ELF-1 (cell line): ENCODE data around the gene ENDOU.

ENCODE experiments used
- DNase-seq: peaks from one replicate; pipeline ENCODE4 v3.0.0-alpha.2; 2016; ENCODE audit warnings: low read depth, low spot score

The ENDOU gene

DNA sequence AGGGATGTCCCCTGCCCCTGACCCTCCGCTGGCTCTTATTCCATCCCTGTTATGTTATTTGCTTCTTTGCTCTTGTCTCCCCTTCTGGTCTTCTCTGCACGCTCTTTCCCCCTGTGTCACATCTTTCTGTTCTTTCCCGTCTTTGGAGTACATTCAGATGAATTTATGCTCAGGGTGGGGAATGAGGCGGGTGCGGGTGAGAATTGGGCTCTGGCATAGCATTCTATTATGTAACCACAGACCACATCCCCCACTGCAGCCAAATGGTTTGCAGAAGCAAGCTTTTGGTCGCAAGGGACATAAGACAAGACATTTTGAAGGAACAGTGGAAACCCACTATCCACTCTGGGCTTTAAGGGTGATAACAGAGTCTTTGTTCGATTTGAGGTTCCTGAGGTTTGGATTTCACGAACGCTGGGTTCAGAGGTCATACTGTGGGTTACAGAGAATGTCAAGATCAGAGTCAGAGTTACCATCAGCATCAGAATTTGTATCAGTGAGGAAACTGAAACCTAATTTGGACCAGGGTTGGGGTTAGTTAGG, 3.8 kb downstream of the ENDOU start:
- DNase-seq: no peak

DNA sequence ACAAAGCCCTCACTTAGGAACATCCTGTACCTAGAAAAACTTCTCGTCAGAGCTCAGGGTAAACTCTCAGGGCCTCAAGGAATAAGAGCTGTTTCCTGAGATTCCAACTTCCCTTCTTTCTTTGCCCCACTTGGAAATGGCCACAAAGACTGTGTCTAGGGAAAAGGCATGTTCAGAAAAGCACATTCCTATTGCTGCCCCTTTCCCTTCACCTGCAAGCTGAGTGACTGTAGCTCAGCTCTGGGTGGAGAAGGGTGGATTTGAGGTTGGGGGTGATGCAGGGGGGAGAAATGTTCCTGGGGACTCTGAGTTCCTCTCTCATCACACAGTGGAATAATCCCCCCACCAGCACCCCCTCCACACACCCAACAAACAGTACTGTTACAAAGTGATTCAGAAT, 6.8 kb downstream of the ENDOU start:
- no peak for DNase-seq

DNA sequence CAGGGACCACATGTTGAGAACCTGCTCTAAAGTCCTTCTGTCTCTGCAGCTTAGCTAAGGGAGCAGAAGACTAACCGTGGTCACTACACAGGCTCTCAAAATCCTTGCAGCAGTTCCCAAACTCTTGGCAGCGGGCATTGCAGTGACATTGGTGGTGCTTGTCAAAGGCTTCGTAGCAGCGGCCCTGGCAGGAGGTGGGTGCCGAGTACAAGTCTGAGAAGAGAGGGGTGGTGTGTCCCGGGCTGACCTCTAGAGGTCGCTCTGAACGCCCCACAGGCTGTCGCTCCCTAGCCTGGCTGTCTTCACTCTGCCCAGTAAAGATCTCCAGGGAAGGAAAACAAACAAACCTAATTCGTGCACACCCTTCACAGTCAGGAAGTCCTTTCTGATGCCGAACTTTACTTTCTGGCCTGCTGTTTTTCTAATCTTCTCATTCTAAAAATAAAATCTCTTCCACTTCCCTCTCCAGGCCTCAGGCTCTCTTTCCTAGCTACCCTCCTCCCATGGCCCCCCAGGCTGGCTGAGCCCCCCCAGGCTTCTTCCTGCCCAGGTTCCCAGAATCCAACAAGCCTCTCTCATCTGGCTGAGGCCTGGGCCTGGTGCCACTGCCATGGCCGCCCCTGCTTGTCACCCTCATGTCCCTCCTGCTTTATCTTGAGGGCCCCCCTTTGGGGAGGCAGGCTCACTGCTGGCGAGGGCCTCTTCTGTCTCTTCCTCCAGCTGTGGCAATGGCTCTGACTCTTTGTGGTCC, 7.7 kb downstream of the ENDOU start:
- DNase-seq: peak; percentile 95

DNA sequence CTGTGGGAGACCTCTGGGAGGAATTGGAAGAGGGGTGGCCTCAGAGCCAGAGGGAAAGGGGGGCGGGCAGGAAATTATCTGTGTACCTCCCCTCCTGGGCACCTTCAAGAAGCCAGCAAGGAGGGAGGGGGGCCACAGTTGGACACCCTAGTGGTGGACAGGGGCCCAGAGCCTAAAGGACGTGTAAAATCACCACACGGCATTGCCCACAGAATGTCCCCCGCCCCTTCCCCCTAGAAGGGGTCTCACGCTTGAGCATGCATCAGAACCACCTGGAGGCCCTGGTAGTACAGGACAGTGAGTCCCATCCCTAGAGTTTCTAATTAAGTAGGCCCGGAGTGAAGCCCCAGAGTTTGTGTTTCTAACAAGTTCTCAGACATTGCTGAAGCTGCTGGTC, 8.2 kb downstream of the ENDOU start:
- DNase-seq: no peak

DNA sequence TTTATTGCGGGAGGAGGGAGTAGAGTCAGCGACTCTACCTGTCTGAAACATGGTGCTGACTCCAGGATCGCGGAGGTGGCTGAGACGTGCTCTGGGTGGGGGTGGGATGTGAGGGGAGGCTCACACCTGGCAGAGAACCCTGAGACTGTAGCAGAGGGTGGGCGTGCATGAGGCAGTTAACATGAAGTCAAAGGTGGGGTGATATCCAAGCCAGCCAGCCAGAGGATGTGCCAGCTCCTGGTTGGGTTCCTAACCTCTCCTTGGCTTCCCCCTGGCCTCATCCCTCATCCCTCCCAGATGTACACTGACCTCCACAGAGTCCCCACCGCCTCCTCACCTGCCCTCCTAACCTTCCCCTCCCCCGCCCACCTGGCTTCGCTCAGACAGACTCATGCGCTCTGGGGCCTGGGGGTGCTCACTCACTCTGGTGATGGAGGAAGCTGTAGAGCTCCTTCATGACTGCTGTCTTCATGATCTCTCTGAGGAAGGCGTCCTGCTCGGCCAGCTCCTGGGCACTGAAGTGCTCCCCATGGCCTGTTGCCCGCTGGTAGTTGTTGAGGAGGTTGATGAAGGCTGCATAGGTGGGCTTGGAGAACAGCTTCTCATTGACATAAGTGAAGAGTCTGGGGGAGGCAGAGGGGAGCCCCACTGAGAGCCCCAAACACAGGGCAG, 9.3 kb downstream of the ENDOU start:
- no peak for DNase-seq

DNA sequence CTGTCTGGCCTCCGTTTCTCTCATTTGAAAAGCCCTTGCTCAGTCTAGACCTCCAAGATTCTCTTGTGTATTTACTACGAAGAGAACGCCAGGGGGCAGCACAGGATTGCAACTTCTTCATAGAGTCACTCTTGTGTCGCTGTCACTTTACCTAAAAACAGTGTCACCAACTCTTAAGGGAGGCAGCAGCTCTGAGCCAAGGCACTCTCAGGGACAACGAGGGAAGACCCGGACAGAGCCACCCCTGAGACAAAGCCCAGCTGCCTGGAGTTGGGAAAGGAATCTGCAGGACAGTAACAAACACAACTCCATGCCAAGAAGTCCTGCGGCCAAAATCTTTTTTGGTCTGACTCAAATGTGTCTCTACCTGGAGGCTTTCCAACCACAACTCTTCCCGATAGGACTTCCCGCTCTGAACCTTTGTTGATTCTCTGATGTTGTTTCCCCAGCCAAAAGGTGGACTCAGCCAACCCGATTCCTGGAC, 9.9 kb downstream of the ENDOU start:
- peak; percentile 70 for DNase-seq

DNA sequence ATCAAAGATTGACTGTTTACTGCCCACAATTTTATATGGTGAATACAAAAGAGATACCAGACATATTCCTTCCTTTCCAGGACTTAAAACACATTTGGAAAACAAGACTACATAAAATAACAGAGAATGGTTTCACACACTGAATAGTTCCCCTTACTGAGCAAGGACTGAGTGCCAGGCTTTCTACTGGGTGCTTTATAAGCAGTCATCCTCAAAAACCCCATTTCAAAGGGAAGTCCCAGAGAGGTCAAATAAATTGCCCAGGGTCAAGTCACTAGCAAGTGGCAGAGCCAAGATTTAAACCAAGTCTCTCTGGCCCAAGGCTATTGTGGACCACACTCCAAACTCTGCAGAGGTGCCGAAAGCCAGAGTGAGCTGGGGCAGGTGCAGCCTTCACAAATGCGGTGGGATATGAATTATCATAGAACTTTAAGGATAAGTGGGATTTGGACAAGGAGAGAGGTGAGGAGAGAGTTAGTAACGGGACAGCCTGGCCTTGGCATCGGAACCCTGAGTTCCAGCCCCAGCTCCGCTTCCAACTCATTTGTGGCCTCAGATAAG, 10.4 kb downstream of the ENDOU start:
- DNase-seq: no peak

DNA sequence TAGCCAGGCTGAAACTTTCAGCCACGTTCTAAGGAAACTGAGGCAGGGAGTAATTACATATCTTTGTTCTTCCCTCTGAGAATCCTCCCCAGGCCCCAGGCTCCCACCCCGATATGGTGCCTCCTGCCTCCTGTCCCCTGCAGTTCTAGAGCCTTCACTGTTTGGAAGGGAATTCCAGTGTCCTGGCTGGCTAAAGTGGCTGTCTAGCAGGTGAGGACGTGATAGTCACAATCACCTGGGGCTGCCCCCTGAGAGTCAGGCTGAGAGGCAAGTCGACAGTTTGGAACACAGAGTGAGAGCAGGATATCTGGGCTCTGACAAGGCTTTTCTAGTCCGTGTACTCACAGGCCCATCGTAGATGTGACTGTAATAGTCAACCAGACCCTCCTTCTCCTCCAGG, 13.1 kb downstream of the ENDOU start:
- no peak for DNase-seq

DNA sequence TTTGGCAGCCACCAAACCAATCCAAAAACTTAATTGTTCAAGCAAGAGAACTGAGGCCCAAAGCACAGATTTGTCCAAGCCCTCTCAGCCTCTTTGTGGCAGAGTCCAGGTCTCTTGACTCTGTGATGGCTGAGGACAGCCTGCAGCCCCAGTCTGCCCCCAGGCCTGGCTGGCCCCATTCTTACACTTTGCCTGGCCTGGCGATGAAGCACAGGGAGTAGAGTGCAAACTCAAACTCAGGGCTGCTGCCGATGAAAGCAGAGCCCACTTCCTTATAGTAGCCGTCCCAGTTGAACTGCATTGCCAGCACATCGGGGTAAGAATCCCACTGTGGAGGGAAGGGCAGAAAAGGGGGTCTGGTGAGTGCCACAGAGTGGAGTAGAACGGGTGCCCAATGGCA, 13.8 kb downstream of the ENDOU start:
- no peak for DNase-seq

DNA sequence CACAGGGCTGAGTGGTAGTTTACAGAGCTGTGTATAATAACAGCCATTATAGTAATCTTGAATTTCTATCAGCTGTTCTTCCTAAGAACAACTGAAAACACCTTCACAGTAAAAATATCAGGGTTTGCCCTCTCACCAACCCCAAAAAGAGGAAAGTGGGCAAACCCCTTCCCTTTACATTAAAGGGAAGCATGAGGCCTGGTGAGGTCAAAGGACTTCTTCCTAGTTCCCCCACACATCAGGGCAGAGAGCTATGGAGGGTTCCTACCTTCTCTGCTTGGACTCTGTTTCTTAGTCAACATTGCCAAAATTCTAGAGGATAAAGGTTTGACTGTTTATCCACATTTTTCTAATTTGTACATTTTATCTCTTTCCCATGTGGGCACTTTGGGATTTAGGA, 15.0 kb downstream of the ENDOU start:
- DNase-seq: no peak

DNA sequence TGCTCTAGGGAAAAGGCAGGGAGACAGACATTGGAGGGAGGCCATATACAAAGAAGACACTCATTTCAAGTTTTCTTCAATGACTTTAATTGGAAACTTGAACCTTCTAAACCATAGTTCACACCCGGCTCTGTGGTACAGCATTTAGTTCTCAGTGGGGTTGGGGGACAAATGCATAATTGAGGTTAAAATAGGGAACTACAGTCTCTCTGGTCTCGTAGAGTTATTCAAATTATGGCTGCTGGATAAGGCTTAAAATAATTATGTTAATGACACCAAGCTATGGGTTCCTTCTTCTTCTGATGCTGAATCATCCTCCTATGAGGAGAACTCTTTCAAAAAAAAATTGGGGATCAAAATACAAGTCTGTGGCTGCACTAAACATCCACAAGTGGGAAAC, 15.6 kb downstream of the ENDOU start:
- DNase-seq: no peak

DNA sequence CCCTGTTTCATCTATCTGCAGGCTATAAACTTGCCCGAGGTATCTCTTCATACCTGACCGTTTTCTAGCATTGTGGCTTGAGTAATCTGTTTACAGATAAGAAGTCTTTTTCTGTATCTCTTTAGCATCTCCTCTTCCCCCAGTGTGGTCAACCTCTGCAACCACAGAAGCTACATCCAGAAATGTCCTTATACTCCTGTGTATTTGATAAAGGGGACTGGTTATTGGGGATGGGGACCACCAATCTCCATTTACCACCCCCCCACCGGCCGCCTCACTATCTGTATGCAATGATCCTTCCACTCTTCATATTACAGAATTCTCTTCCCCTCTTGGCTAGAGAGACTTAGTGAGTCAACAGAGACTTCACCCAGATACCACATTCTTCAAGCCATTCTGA, 16.1 kb downstream of the ENDOU start:
- DNase-seq: no peak

DNA sequence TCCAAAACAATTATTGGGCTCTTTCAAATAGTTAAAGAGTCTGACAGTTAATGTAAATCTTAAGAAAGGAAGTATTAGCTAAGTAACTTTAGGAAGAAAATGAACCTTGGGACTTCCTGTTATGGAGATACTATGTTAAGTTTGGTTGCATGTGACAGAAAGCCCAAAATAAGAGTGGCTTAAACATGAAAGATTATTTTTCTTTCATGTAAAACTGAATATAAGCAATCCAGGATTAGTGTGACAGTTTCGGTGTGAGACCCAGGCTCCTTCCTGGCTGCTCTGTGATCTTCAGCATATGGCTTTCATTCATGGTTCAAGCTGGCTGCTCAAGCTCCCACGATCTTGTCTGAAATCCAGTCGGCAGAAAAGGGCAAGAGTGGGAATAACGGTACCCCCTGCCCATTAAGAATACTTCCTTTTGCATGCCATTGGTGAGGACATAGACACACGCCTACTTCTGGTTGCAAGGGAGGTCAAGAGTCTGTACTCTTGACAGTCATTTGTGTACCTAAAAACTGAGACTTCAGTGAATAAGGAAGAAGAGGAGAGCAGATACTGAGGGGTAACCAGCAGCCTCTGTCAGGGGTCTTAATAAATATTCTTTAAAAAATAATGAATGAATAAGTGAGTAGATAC, 17.3 kb downstream of the ENDOU start:
- DNase-seq: no peak

DNA sequence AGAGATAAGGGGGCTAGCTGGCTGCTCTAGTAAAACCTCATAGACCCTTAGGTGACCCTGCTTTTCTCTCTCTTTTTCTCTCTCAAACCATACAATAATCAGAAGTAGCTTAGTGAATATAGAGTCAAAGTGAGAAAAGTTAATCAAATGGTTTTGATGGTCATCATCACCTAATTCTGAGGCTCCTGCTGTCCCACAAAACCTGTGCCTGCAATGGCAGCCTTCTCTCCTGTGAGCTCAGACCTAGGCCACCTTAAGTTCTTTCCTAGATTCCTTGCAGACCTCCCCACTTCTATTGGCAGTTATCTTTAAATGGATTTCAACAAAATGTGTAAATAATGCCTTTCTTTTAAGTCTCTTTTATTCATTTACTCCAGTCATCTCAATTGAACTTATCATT, 17.9 kb downstream of the ENDOU start:
- DNase-seq: no peak

DNA sequence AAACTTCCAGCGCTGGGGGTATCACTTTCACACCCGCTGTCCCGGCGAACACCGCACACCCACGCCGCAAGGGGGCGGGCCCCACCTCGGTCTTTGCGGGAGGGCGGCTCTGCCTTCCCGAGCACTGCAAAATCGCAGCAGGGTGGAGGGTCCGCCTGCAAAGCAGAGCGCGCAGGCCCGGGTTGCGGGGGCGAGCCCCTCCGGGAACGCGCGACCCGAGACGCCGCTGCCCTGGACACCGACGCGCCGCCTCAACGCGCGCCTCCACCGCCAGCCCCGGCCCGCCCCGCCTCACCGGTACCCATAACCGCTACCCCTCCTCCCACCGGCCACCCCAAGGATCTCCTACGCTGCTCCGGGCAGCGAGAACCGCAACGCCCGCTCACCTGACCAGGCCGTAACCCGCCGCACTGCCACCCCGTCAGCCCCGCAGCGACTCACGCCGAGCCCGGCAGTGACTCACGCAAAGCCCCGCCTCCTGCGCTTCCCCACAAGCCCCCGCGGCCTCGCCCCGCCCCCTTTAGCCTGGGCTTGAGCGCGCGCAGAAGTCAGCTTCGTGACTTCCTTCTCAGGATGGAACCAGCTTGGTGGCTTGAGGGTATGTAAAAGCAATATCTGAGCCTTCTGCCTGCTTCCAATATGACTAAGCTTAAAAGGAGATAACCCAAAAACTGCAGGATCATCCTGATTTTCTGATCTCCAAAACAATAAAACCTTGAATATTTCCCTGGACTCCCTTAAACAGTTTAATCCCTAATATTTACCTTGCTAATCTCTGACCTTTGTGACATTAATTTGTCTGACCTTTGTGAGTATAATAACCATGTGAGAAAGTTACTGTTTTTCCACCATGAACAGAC, 19.5 kb downstream of the ENDOU start, which contains the start of gene RPAP3:
TSS of gene RPAP3 (minus strand) at position 465 of the 860 bp plus-strand sequence. CDS start 3,190 bp downstream, outside the sequence.
- peak; percentile 92 for DNase-seq

DNA sequence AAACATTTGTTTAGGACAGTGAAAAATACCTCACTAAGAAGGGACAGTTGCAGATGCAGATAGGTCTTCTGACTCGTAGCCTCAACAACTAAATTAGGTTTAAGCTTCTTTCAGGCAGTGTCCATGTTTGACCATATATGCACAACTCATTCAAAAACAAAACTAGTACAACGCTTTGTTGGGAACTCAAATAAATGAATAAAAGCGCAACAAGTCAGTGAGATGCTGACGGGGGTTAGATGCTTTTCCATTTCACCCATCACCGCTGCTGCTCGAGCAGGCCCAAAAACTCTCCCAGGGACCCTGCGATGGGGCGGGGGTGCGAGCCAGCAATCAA, 20.1 kb downstream of the ENDOU start:
- DNase-seq: no peak

DNA sequence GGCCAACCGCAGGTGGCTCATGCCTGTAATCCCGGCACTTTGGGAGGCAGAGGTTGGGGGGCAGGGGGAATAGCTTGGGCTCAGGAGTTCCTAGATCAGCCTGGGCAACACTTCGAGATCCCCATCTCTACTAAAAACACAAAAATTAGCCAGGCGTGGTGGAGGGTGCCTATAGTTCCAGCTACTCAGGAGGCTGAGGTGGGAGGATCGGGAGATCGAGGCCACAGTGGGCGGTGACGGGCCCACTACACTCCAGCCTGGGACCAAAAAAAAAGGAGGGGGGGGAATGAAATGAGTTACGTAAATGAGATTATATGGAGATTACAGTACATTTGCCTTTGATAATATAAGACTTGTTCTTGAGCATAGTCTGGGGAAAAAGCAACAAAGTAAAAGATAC, 20.6 kb downstream of the ENDOU start:
- DNase-seq: no peak

DNA sequence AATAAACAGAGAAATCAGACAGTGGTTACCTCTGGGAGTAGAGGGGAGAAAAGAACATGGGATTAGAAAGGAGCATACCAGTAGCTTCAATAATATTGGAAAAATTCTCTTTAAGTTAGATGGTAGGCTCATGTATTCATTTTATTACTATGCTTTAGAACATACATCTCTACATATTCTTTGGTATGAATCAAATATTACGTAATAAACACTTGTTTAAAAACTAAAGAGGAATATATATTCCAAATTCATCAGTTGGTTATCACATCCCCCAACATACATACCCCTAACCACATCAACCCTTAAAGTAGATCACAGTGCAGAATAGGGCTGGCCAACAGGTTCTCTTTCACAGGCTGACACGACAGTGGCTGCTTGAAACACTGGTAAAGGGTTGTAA, 25.0 kb downstream of the ENDOU start:
- no peak for DNase-seq

DNA sequence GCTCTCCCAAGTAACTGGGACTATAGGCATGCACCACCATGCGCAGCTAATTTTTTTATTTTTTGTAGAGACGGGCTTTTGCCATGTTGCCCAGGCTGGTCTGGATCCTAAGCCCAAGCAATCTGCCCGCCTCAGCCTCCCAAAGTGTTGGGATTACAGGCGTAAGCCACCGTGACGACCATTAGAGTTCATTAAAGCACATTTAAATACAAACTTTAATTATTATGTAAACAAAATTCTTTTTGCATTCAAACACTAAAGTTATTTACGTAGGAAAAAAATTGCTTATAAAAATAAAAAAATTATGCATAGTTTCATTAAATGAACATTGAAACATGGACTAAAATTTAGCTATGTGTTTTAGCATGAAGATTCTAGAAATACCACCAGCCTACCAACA, 26.7 kb downstream of the ENDOU start:
- DNase-seq: no peak

DNA sequence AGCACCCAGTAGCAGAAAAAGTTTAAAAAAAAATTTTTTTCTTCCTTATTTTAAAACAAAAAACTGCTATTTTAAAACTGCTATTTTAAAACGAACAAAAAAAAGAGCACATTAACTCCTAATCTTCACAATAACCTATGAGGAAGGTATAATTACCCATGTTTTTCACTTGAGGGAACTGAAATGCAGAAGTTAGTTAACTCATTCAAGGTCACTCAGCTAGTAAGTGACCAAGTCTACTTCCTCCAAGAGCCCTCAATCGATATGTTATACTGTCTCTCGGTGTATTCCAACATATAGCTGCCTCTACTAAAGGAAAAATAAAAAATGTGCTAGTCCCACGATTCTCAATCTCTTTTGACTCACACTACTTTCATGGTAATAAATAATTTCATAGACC, 27.2 kb downstream of the ENDOU start:
- DNase-seq: no peak

DNA sequence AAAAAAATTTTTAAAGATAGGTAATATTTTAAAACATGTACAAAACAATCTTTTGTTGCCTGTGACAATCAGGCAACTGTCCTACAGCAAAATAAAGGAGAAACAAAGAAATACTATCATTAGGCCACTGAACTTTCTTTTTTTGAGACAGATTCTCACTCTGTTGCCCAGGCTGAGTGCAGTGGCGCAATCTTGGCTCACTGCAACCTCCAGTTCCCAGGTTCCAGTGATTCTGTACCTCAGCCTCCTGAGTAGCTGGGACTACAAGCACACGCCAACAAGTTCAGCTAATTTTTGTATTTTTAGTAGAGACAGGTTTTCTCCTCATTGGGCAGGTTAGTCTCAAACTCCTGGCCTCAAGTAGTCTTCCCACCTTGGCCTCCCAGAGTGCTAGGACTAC, 36.1 kb downstream of the ENDOU start:
- no peak for DNase-seq
